T-cell (primary cell): ENCODE data around the gene REEP6. TPM values are rescaled to one million over a fixed set of nuclear protein-coding genes. Genes with fewer than 3 reads are reported as not detected.
A peak's percentile ranks its signal among the peaks of the same experiment; 100 is the strongest.

Experiments used
- ATAC-seq, 4 experiments: fragments of 200-7000 bp in 3 of 4; fragments of 150-1000 bp in 1 of 4; cut with Tn5 transposase; replicated peaks in 1 of 4; 1 replicate in 3 of 4; 2 replicates in 1 of 4; pipeline ENCODE4 v1.10.0; 2021; ENCODE audit warnings: moderate library complexity in 3 of 4, mild to moderate bottlenecking in 2 of 4, moderate number of reproducible peaks in 1 of 4
- CTCF ChIA-PET, 2 donors: fragments of 300-600 bp; sonication (Branson Sonifier 250); formaldehyde crosslinking; loops; one replicate each; lab custom pipeline; 2022; ENCODE audit warnings: antibody characterized with exemption in 2 of 2; lab: Charles Lee
- POLR2A ChIA-PET, 2 donors: fragments of 300-600 bp; sonication (Branson Sonifier 250); formaldehyde crosslinking; loops; one replicate each; lab custom pipeline; 2022; ENCODE audit warnings: antibody characterized with exemption in 2 of 2; lab: Charles Lee
- DNase-seq, 35 experiments: peaks; one replicate each; pipeline versions ENCODE4 v3.0.0 to v3.0.0-alpha.2; 2013 to 2023
- H3K27ac ChIP-seq: one replicate; pipeline ENCODE4 v1.5.1; 2013; ENCODE audit warnings: low read length
- H3K27me3 ChIP-seq, 2 experiments: replicated peaks in 1 of 2; 1 replicate in 1 of 2; 2 replicates in 1 of 2; pipeline versions ENCODE4 v1.6.1 to v1.7.0; 2013; ENCODE audit warnings: low read length in 1 of 2, mixed read lengths in 1 of 2; ENCODE audit not compliant: control insufficient read depth in 2 of 2, insufficient read depth in 2 of 2; ENCODE audit errors: extremely low read depth in 1 of 2
- H3K36me3 ChIP-seq, 2 donors: 1 replicate in 1 of 2; 2 replicates in 1 of 2; pipeline versions ENCODE4 v1.6.1 to v1.7.0; 2013; ENCODE audit warnings: low read length in 1 of 2; ENCODE audit not compliant: control insufficient read depth in 2 of 2, insufficient read depth in 1 of 2; ENCODE audit errors: extremely low read depth in 1 of 2
- H3K4me1 ChIP-seq, 2 experiments: 1 replicate in 1 of 2; 2 replicates in 1 of 2; pipeline versions ENCODE4 v1.6.1 to v1.7.0; 2013; ENCODE audit warnings: low read length in 2 of 2, mixed read lengths in 1 of 2; ENCODE audit not compliant: insufficient read depth in 2 of 2, control insufficient read depth in 1 of 2; ENCODE audit errors: extremely low read depth in 1 of 2
- H3K4me3 ChIP-seq, 2 donors: 1 replicate in 1 of 2; 2 replicates in 1 of 2; pipeline versions ENCODE4 v1.5.1 to v1.7.0; 2013; ENCODE audit warnings: mild to moderate bottlenecking in 2 of 2, low read length in 1 of 2, moderate library complexity in 1 of 2; ENCODE audit not compliant: control insufficient read depth in 1 of 2; ENCODE audit errors: extremely low read depth in 1 of 2
- H3K9me3 ChIP-seq: 2 replicates; pipeline ENCODE4 v1.7.0; 2013
- H3K27ac Mint-ChIP-seq, 2 donors: one replicate each; pipeline ENCODE4 v1.8.0; 2020 to 2021; ENCODE audit warnings: mild to moderate bottlenecking in 2 of 2, mixed read lengths in 2 of 2
- H3K27me3 Mint-ChIP-seq, 2 donors: one replicate each; pipeline ENCODE4 v1.8.0; 2021 to 2022; ENCODE audit warnings: mixed read lengths in 2 of 2
- H3K36me3 Mint-ChIP-seq: one replicate; pipeline ENCODE4 v1.8.0; 2021; ENCODE audit warnings: mixed read lengths
- H3K4me1 Mint-ChIP-seq, 3 donors: one replicate each; pipeline ENCODE4 v1.8.0; 2020 to 2022; ENCODE audit warnings: mixed read lengths in 3 of 3, mild to moderate bottlenecking in 1 of 3
- H3K4me3 Mint-ChIP-seq, 3 donors: one replicate each; pipeline ENCODE4 v1.8.0; 2020 to 2022; ENCODE audit warnings: mild to moderate bottlenecking in 3 of 3, mixed read lengths in 3 of 3, moderate library complexity in 3 of 3
- H3K9me3 Mint-ChIP-seq, 3 donors: one replicate each; pipeline ENCODE4 v1.8.0; 2020 to 2022; ENCODE audit warnings: mixed read lengths in 3 of 3
- WGBS: methylation state at CpG from one replicate; pipeline ENCODE4 v1.1.5; 2013; ENCODE audit warnings: missing lambda C conversion rate; ENCODE audit not compliant: insufficient coverage; 5-methylcytosine and 5-hydroxymethylcytosine counted together
- total RNA-seq, 35 experiments: library from RNA in 6 of 35; stranded (reverse) in 6 of 35; fragments of 120-200 nt in 1 of 35; gene quantifications; one replicate each; pipeline versions ENCODE4 v1.2.1 to v1.2.4 and lab custom pipeline; 2013 to 2026

Gene REEP6
- total RNA-seq (1 to 10 TPM; 2.2 to 6.9 (median 5.5) TPM), total RNA-seq (lab: John Stamatoyannopoulos, UW) (0.06 to 6.5 (median 2.9) reads per million in 29 experiments)
- 1.2 TPM for total RNA-seq (2013)

- peaks cover 11 to 16% (median 12%) of the 10 kb centered on the region in 3 donors for H3K4me1 Mint-ChIP-seq
- CTCF ChIA-PET: interaction anchor here in 1 of 2 donors (0.5 kb wide), 2 partner anchors 18 to 635 kb away, joined by 3 read pairs; no protein-coding TSS in a partner anchor
- peak within 1 kb of the TSS; percentile 62 to 91 for H3K27ac Mint-ChIP-seq
- DNase-seq (no peak), ATAC-seq (no peak)
- Histone ChIP-seq H3K27me3 (peaks cover 0 to 8% of the 10 kb centered on the region in 2 experiments), H3K36me3 (no peaks in the 10 kb centered on the region), H3K4me1 (peaks cover 0 to 22% of the 10 kb centered on the region in 2 experiments), H3K27ac (peak within 1 kb of the TSS; percentile 8), H3K9me3 (no peaks in the 10 kb centered on the region), H3K4me3 (peak within 1 kb of the TSS; percentile 58 to 70)
- H3K9me3 Mint-ChIP-seq: no peaks in the 10 kb centered on the region
- POLR2A ChIA-PET: interaction anchor here in 1 of 2 donors (0.5 kb wide), 1 partner anchor 649 kb away, joined by 8 read pairs; no protein-coding TSS in a partner anchor
- WGBS: 6% methylated on average over 70 of the region's 73 CpGs
- no peaks in the 10 kb centered on the region for H3K36me3 Mint-ChIP-seq
- H3K4me3 Mint-ChIP-seq: peak within 1 kb of the TSS; percentile 82 to 88 (median 84)
- H3K27me3 Mint-ChIP-seq: no peaks in the 10 kb centered on the region
Measured at GRCh38 chr19:1491114-1491848, at the start of gene REEP6. REEP6 (plus strand) TSS chr19:1491181; CDS start chr19:1491270, 89 bp downstream.

- Mint-ChIP-seq H3K9me3 (no peaks in the 10 kb centered on the region), H3K4me3 (peak overlapping the region in 2 of 3 donors; percentile 97 to 99), H3K36me3 (peaks cover 28% of the 10 kb centered on the region), H3K4me1 (peaks cover 24 to 52% (median 34%) of the 10 kb centered on the region in 3 donors), H3K27me3 (peaks cover 0 to 5% of the 10 kb centered on the region in 2 donors), H3K27ac (peak overlapping the region in 1 of 2 donors; percentile 16)
- ChIA-PET POLR2A (interaction anchor here in 1 of 2 donors (0.6 kb wide), 2 partner anchors 481 to 979 kb away, joined by 3 read pairs; no protein-coding TSS in a partner anchor), CTCF (interaction anchor here in 1 of 2 donors (0.6 kb wide), 1 partner anchor 36 kb away, joined by 3 read pairs; no protein-coding TSS in a partner anchor)
- Histone ChIP-seq H3K4me3 (no peak overlapping the region), H3K4me1 (peaks cover 2 to 57% of the 10 kb centered on the region in 2 experiments), H3K27me3 (peaks cover 0 to 11% of the 10 kb centered on the region in 2 experiments), H3K9me3 (no peaks in the 10 kb centered on the region), H3K27ac (no peak overlapping the region), H3K36me3 (peaks cover 16 to 28% of the 10 kb centered on the region in 2 donors)
- WGBS: 88% methylated on average over 21 of the region's 25 CpGs
- no peak for ATAC-seq
- no peak for DNase-seq
Measured at GRCh38 chr19:1441677-1442438, 49.1 kb upstream of the REEP6 start.

- H3K36me3 ChIP-seq: peaks cover 15 to 19% of the 10 kb centered on the region in 2 donors
- H3K27me3 Mint-ChIP-seq: peaks cover 17 to 30% of the 10 kb centered on the region in 2 donors
- peak overlapping the region; percentile 65 to 73 (median 66) for H3K4me3 Mint-ChIP-seq
- DNase-seq: peak; percentile 33 to 85 (median 67)
- H3K9me3 ChIP-seq: no peaks in the 10 kb centered on the region
- POLR2A ChIA-PET: no interaction called here
- ATAC-seq: peak; percentile 81 to 93 (median 92)
- no peak overlapping the region for H3K27ac Mint-ChIP-seq
- peaks cover 2 to 43% of the 10 kb centered on the region in 2 experiments for H3K27me3 ChIP-seq
- peaks cover 11 to 45% (median 24%) of the 10 kb centered on the region in 3 donors for H3K4me1 Mint-ChIP-seq
- peaks cover 2 to 54% of the 10 kb centered on the region in 2 experiments for H3K4me1 ChIP-seq
- WGBS: 3% methylated on average over 57 of the region's 70 CpGs
- H3K9me3 Mint-ChIP-seq: no peaks in the 10 kb centered on the region
- H3K36me3 Mint-ChIP-seq: peaks cover 19% of the 10 kb centered on the region
- H3K27ac ChIP-seq: no peak overlapping the region
- H3K4me3 ChIP-seq: peak overlapping the region; percentile 51 to 56
- CTCF ChIA-PET: interaction anchor here in 1 of 2 donors (0.7 kb wide), 1 partner anchor 624 kb away, joined by 6 read pairs; no protein-coding TSS in a partner anchor
Measured at GRCh38 chr19:1445185-1445931, 45.6 kb upstream of the REEP6 start.

GRCh38 chr19:1445932-1446712, 44.9 kb upstream of the REEP6 start:
- H3K4me1 Mint-ChIP-seq: peaks cover 11 to 44% (median 20%) of the 10 kb centered on the region in 3 donors
- WGBS: 4% methylated on average over 88 of the region's 99 CpGs
- POLR2A ChIA-PET: no interaction called here
- no peaks in the 10 kb centered on the region for H3K9me3 Mint-ChIP-seq
- DNase-seq (no peak), ATAC-seq (no peak)
- Histone ChIP-seq H3K36me3 (peaks cover 10 to 11% of the 10 kb centered on the region in 2 donors), H3K4me3 (no peak overlapping the region), H3K27me3 (peaks cover 5 to 50% of the 10 kb centered on the region in 2 experiments), H3K4me1 (peaks cover 2 to 51% of the 10 kb centered on the region in 2 experiments), H3K9me3 (no peaks in the 10 kb centered on the region), H3K27ac (no peak overlapping the region)
- H3K4me3 Mint-ChIP-seq: peak overlapping the region in 1 of 3 donors; percentile 50
- peaks cover 11% of the 10 kb centered on the region for H3K36me3 Mint-ChIP-seq
- H3K27ac Mint-ChIP-seq: no peak overlapping the region
- CTCF ChIA-PET: no interaction called here
- H3K27me3 Mint-ChIP-seq: peaks cover 25 to 38% of the 10 kb centered on the region in 2 donors

GRCh38 chr19:1446713-1447481, 44.1 kb upstream of the REEP6 start:
- H3K27me3 Mint-ChIP-seq: peaks cover 27 to 45% of the 10 kb centered on the region in 2 donors
- 4% methylated on average over 57 of the region's 63 CpGs for WGBS
- Histone ChIP-seq H3K27ac (no peak overlapping the region), H3K36me3 (peaks cover 3 to 4% of the 10 kb centered on the region in 2 donors), H3K9me3 (no peaks in the 10 kb centered on the region), H3K4me3 (no peak overlapping the region), H3K4me1 (peaks cover 2 to 50% of the 10 kb centered on the region in 2 experiments), H3K27me3 (peaks cover 5 to 58% of the 10 kb centered on the region in 2 experiments)
- DNase-seq: peak in 6 of 35 experiments; percentile 21 to 61 (median 35)
- CTCF ChIA-PET: no interaction called here
- peaks cover 5% of the 10 kb centered on the region for H3K36me3 Mint-ChIP-seq
- POLR2A ChIA-PET: no interaction called here
- peaks cover 9 to 39% (median 19%) of the 10 kb centered on the region in 3 donors for H3K4me1 Mint-ChIP-seq
- ATAC-seq: no peak
- H3K9me3 Mint-ChIP-seq: no peaks in the 10 kb centered on the region
- H3K4me3 Mint-ChIP-seq: peak overlapping the region in 2 of 3 donors; percentile 34 to 50
- no peak overlapping the region for H3K27ac Mint-ChIP-seq
